ENCODE measurements around the gene PTH1R.

The PTH1R gene

DNA sequence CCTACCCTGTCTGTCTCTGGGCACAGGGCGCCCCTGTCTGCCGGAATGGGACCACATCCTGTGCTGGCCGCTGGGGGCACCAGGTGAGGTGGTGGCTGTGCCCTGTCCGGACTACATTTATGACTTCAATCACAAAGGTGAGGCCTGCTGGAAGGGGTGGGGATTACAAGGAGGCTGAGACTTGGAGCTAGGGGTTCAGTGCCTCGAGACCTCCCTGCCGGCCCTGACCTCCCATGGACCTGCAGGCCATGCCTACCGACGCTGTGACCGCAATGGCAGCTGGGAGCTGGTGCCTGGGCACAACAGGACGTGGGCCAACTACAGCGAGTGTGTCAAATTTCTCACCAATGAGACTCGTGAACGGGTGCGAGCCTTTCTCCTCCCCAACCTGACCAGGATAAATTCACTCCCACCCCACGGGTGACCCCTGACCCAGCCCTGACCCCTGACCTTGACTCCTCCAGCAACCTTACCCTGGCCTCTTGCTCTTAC is 20.4 kb downstream of the PTH1R start:
- in situ Hi-C loops (cut with HindIII; ENCODE audit: low sequenced_read_pairs): no loop called here

DNA sequence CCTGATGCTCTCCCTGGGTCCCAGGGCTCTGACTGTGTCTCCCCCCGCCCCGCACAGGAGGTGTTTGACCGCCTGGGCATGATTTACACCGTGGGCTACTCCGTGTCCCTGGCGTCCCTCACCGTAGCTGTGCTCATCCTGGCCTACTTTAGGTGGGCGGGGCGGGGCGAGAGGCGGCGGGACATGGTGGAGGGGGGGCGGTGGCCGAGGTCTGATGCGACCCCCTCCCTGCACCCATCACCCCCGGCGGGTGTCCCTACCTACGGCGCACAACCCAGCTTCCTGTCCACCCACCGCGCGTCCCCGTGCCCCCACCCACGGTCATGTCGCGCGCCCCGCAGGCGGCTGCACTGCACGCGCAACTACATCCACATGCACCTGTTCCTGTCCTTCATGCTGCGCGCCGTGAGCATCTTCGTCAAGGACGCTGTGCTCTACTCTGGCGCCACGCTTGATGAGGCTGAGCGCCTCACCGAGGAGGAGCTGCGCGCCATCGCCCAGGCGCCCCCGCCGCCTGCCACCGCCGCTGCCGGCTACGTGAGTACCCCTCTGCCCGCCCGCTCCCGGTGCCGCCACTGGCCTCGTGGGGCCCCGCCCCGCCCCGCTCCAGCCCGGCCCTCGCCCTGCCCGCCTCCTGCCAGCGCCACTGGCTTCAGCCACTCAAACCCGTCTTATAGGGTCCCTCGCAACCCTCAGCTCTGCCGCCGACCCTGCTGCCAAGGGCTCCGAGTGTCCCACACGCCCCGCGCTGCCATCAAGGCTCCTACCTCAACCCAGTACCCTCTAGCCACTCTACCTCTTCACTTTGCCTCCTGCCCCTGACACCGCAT is 21.0 kb downstream of the PTH1R start:
- in situ Hi-C loops (cut with HindIII; ENCODE audit: low sequenced_read_pairs): no loop called here

DNA sequence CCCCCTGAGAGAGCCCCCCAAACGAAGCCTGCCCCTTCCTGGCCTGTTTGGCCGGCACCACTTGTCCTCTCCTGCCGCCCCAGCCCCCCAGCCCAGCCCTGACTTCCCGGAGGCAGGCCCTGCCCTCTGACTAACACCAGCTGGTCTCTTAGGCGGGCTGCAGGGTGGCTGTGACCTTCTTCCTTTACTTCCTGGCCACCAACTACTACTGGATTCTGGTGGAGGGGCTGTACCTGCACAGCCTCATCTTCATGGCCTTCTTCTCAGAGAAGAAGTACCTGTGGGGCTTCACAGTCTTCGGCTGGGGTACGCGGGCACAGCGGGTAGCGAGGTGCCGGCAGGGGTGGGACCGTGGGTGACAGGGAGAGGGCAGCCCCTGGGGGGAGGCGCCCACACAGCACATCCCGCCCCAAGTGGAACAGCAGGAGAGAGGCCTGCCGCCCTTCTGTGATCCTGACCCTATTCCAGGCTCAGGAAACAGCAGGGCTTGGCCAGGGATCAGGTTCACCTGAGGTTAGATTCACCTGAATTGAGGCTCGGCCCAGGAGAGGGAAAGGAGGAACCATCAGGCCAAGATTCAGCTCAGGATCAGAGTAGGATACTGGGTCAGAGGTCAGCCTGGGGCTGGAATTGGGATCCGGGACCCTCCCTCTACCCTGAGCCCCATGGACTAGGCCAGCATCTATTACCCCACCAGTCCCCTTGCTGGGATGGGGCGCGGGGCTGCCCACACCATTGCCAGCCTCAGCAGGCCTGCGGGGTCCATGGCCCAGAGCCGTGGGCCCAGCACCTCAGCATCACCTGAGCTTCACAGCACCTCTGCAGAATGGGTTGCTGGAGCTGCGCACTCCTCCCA is 21.9 kb downstream of the PTH1R start:
- in situ Hi-C loops (cut with HindIII; ENCODE audit: low sequenced_read_pairs): no loop called here

DNA sequence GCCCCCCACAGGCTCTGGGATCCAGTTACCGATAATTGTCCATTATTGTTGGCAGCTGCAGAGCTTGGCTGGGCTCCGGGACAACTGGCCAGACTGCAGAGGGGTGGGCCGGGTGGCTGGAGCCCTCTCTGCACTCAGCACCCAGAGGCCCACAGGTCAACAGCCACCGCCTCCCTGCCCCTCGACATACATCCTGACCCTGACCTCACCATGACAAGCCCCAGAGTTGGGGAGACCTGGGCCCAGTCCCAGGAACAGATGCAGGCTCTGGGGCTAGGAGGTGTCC is 22.4 kb downstream of the PTH1R start:
- in situ Hi-C loops (cut with HindIII; ENCODE audit: low sequenced_read_pairs): no loop called here

- in situ Hi-C loops (cut with HindIII; ENCODE audit: low sequenced_read_pairs): no loop called here
Observed at GRCh38 chr3:46900356-46900755, 22.8 kb downstream of the PTH1R start.

DNA sequence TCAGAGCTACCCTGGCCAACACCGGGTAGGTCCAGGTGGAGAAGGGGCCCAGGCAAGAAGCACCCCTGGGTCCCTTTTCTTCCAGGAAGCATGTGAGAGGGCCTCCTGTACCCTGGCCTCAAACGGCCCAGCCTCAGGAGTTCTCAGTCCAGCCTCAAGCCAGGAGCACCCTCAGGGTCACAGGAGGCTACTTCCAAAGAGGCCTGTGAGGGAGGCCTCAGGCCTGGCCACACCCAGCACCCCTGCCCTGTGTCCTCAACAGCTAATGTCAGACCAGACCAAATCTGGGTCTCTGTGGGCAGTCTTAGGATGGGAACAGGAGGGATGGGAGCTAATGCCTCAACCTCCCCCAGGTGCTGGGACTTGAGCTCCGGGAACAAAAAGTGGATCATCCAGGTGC is 23.5 kb downstream of the PTH1R start:
- in situ Hi-C loops (cut with HindIII; ENCODE audit: low sequenced_read_pairs): no loop called here

DNA sequence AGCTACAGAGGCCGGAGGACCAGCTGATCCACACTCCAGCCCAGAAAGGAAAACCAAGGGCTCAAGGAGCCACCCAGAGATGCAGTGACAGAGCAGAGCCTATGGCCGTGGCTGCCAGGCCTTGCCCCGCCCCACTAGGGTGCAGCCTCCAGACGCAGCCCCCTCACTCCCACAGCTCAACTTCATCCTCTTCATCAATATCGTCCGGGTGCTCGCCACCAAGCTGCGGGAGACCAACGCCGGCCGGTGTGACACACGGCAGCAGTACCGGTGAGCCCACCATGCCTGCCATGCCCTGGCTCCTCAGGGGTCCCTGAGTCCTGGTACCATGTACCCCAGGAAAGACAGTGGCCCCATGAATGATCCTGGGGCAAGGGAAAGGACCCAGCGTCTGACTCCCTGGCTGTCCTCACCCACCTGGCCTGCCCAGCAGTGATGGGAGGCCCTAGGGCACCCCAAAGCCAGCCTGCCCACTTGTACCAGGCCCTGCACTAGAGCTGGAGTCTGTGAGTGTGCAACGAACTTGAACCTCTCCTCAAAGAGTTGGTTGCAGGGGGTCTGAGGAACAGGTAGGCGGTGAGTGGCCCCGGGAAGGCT is 24.2 kb downstream of the PTH1R start:
- in situ Hi-C loops (cut with HindIII; ENCODE audit: low sequenced_read_pairs): no loop called here

- in situ Hi-C loops (cut with HindIII; ENCODE audit: low sequenced_read_pairs): no loop called here
Observed at GRCh38 chr3:46902188-46902631, 24.7 kb downstream of the PTH1R start.

DNA sequence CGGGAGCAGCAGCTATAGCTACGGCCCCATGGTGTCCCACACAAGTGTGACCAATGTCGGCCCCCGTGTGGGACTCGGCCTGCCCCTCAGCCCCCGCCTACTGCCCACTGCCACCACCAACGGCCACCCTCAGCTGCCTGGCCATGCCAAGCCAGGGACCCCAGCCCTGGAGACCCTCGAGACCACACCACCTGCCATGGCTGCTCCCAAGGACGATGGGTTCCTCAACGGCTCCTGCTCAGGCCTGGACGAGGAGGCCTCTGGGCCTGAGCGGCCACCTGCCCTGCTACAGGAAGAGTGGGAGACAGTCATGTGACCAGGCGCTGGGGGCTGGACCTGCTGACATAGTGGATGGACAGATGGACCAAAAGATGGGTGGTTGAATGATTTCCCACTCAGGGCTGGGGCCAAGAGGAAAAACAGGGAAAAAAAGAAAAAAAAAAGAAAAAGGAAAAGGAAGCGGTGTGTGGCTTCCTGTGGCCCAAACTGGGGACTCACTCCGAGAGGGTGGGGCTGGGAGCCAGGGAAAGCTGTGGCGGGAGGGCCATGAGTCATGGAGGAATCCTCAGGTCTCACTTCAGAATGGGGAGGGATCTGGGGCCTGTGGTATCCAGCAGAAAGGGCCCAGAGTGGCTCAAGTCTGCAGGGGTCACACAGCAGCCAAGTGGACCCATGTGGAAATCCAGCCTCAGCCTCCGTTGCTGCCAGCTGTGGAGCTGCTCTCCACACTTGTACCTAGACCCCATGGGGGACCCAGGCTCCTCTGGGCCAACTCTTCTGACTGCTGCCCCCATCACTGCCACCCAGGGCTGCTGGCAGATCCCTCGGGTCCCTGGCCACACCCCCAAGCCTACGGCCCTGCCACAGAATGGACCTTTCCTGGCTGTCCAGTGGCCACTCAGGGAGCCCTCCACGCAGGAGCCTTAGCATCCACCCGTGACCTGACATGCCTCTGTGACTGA is 26.1 kb downstream of the PTH1R start:
- in situ Hi-C loops (cut with HindIII; ENCODE audit: low sequenced_read_pairs): no loop called here

GRCh38 chr3:46904303-46905212 is 27.0 kb downstream of the PTH1R start:
- in situ Hi-C loops (cut with HindIII; ENCODE audit: low sequenced_read_pairs): no loop called here

GRCh38 chr3:46905213-46905560 is 27.7 kb downstream of the PTH1R start:
- in situ Hi-C loops (cut with HindIII; ENCODE audit: low sequenced_read_pairs): no loop called here

DNA sequence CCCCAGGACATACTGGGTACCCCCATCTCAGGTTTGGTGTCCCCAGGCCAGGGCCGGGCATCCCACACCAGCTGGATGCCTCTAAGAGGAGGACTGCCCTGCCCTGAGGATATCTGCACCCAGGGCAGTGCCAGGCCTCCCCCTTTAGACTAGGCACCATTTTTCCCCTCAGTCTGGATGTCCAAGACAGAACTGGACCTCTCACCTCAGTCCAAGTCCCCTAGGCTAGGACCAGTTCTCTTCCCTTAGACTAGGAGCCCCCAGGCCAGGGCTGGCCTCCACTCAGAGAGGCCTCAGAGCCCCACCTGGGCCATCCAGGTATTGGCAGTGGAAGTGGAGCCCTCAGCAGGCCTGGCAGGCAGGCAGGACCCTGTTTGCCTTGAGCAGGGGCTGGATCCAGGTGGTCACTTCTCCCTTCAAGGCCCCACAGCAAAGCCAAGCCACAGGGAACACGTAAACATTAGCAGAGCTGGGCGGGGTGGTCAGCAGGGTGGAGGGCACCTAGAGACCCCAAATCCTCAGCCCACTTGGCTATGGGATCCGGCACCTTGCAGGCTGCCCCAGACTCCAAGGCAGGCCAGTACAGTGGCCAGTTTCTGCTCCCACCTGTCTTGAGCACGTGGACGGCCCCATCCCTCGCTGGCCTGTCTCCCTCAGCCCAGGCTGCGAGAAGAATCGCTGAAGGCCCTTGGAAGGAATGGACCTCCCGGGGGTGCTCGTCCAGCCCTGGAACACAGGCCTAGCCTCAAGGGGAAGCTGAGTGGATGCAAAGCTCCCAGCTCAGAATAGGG is 28.3 kb downstream of the PTH1R start:
- in situ Hi-C loops (cut with HindIII; ENCODE audit: low sequenced_read_pairs): no loop called here

DNA sequence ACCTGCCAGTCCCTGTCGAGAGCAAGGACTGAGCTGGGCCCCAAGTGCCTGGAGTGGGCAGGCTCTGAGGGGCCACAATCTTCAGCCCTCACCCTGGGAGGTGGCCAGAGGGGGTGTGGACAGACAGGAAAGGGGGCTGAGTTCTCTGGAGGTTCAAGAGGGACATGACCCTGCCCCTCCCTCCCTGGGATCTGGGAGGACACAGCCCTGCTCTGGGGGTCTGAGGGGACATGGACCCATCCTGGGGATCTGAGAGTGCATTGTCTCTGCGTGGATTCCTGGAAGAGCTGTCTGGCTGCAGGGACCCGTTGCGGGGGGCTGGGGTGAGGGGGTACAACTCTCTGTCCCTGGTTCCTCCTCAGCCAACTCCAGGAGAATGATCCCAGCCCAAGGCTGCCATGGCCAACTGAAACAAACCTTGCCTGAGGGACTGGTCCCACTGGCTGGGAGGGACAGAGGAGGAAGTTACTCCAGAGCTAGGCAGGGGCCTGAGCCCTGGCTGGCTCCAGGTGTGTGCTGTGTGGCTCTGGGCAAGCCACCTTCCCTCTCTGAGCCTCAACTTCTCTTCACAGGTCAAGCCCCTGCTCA is 29.0 kb downstream of the PTH1R start:
- in situ Hi-C loops (cut with HindIII; ENCODE audit: low sequenced_read_pairs): no loop called here

- in situ Hi-C loops (cut with HindIII; ENCODE audit: low sequenced_read_pairs): no loop called here
Observed at GRCh38 chr3:46907271-46907670, 29.8 kb downstream of the PTH1R start.

- in situ Hi-C loops (cut with HindIII; ENCODE audit: low sequenced_read_pairs): no loop called here
Observed at GRCh38 chr3:46907960-46908293, 30.4 kb downstream of the PTH1R start.

- in situ Hi-C loops (cut with HindIII; ENCODE audit: low sequenced_read_pairs): no loop called here
Observed at GRCh38 chr3:46908294-46908985, 30.9 kb downstream of the PTH1R start.

- in situ Hi-C loops (cut with HindIII; ENCODE audit: low sequenced_read_pairs): no loop called here
Observed at GRCh38 chr3:46908986-46909534, 31.5 kb downstream of the PTH1R start.
